ENCODE results near the gene CDR2L.
"Not testable (repeated sequence)": the region's sequence is repeated elsewhere in the genome, so short reads cannot be mapped to it uniquely, and the experiment has no call there.

The CDR2L gene

GRCh38 chr17:75041656-75042280 lies 54.3 kb downstream of the CDR2L start:
- DNase-seq (ENCODE audit: low read depth, low spot score) = no peak

GRCh38 chr17:75043789-75044188 lies 56.4 kb downstream of the CDR2L start:
- DNase-seq (ENCODE audit: low read depth, low spot score) = not testable (repeated sequence)

GRCh38 chr17:75044716-75045115 lies 57.3 kb downstream of the CDR2L start:
- DNase-seq (ENCODE audit: low read depth, low spot score) = no peak

GRCh38 chr17:75045946-75046406 lies 58.5 kb downstream of the CDR2L start:
- not testable (repeated sequence) for DNase-seq (ENCODE audit: low read depth, low spot score)

- peak; percentile 87 for DNase-seq (ENCODE audit: low read depth, low spot score)
These were observed 59.2 kb downstream of the CDR2L start, which contains the start of the genes ATP5PD and KCTD2 for GRCh38 chr17:75046407-75047289. TSS of gene ATP5PD (minus strand) at chr17:75046969. CDS start at chr17:75042650, 4,319 bp downstream. TSS of gene KCTD2 (plus strand) at chr17:75047225. CDS start at chr17:75047251, 26 bp downstream.

- DNase-seq (ENCODE audit: low read depth, low spot score) = no peak
These were observed 60.1 kb downstream of the CDR2L start for GRCh38 chr17:75047398-75048098.

GRCh38 chr17:75048249-75048878 lies 60.9 kb downstream of the CDR2L start:
- DNase-seq (ENCODE audit: low read depth, low spot score) = no peak

GRCh38 chr17:75049057-75049456 lies 61.6 kb downstream of the CDR2L start:
- DNase-seq (ENCODE audit: low read depth, low spot score) = no peak

- DNase-seq (ENCODE audit: low read depth, low spot score) = no peak
These were observed 62.3 kb downstream of the CDR2L start for GRCh38 chr17:75049706-75050105.

- no peak for DNase-seq (ENCODE audit: low read depth, low spot score)
These were observed 64.5 kb downstream of the CDR2L start for GRCh38 chr17:75051941-75052340.

Data from brain pericyte (primary cell).